NCI-H748 (cell line): ENCODE results near the gene ZNF580.

Experiments
- DNase-seq: peaks from one replicate; lab custom pipeline; 2025; ENCODE audit not compliant: unreplicated experiment; lab: John Stamatoyannopoulos, UW

The ZNF580 gene

GRCh38 chr19:55640577-55641425, at the start of gene ZNF580:
TSS of gene ZNF580 (plus strand) at chr19:55641002. CDS start at chr19:55642509, 1,507 bp downstream.
- DNase-seq: peak; percentile 91

GRCh38 chr19:55591555-55591954, 49.2 kb upstream of the ZNF580 start:
- no peak for DNase-seq

- no peak for DNase-seq
Observed at GRCh38 chr19:55592391-55593090, 48.3 kb upstream of the ZNF580 start.

- no peak for DNase-seq
Observed at GRCh38 chr19:55593096-55593772, 47.6 kb upstream of the ZNF580 start.

- DNase-seq: no peak
Observed at GRCh38 chr19:55594996-55595545, 45.7 kb upstream of the ZNF580 start.

- DNase-seq: no peak
Observed at GRCh38 chr19:55596304-55596703, 44.5 kb upstream of the ZNF580 start.

- DNase-seq: no peak
Observed at GRCh38 chr19:55597501-55597921, 43.3 kb upstream of the ZNF580 start.

GRCh38 chr19:55598034-55598433, 42.8 kb upstream of the ZNF580 start:
- DNase-seq: no peak

GRCh38 chr19:55598719-55599467, 41.9 kb upstream of the ZNF580 start:
- peak; percentile 97 for DNase-seq

- DNase-seq: peak; percentile 100
Observed at GRCh38 chr19:55599468-55599841, 41.3 kb upstream of the ZNF580 start, which contains the start of gene FIZ1. TSS of gene FIZ1 (minus strand) at chr19:55599517. CDS start at chr19:55597865, 1,652 bp downstream.

GRCh38 chr19:55599842-55600661, 40.8 kb upstream of the ZNF580 start, which contains the start of gene ZNF524:
TSS of gene ZNF524 (plus strand) at chr19:55600288. CDS start at chr19:55602113, 1,825 bp downstream.
- peak; percentile 99 for DNase-seq

- no peak for DNase-seq
Observed at GRCh38 chr19:55600662-55601028, 40.2 kb upstream of the ZNF580 start.

- DNase-seq: no peak
Observed at GRCh38 chr19:55601084-55601483, 39.7 kb upstream of the ZNF580 start.

- no peak for DNase-seq
Observed at GRCh38 chr19:55602104-55603001, 38.4 kb upstream of the ZNF580 start.

- DNase-seq: no peak
Observed at GRCh38 chr19:55603115-55603514, 37.7 kb upstream of the ZNF580 start.

GRCh38 chr19:55603581-55604292, 37.1 kb upstream of the ZNF580 start:
- DNase-seq: no peak

GRCh38 chr19:55605207-55605636, 35.6 kb upstream of the ZNF580 start:
- DNase-seq: peak; percentile 99
